Lower leg skin (tissue), 3 donors: Measurements from ENCODE around the gene TMC7.
A peak's percentile ranks its signal among the peaks of the same experiment; 100 is the strongest.

Experiments used
- POLR2A ChIP-seq, 2 donors: fragments of 450-650 bp; IDR thresholded peaks; one replicate each; pipeline ENCODE4 v1.6.1; 2016 to 2017; ENCODE audit warnings: antibody characterized with exemption in 2 of 2, mild to moderate bottlenecking in 1 of 2, moderate library complexity in 1 of 2
- TF ChIP-seq, protein P1 (sequence below), 3 donors: fragments of 450-650 bp; IDR thresholded peaks; one replicate each; pipeline ENCODE4 v1.5.1; 2016; ENCODE audit warnings: antibody characterized with exemption in 3 of 3, mild to moderate bottlenecking in 3 of 3, moderate library complexity in 2 of 3

DNA sequence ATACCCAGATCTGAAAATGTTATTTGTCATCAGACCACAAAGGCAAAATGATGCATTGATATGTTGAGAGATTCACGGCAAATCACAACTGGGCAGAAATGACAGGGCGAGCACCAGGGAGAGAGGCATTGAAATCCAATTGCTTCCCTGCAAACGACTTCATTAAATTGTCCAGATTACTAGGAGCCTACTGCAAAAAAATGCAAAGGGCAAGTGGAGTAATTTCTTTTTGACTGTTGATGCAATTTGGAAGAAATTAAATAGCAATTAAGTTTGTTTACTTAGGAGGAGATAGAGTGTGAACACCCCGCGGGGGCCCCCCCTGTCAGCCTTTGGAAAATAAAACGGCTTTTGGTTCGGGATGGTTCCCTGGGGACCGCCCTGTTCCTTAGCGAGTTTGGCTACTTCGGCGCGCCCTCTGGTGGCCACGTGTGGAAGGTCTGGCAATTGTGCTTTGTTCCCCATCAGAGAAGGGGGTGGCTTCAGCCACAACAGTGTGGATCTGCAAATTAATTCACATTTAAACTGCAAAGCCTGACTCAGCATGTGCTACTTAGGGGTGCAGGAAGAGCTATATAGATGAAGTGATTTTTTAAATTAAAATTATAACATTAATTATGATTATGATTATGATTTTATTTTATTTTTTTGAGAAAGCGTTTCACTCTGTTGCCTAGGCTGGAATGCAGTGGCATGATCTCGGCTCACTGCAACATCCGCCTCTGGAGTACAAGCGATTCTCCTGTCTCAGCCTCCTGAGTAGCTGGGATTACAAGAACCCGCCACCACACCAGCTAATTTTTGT, 14.5 kb upstream of the TMC7 start:
- TF ChIP-seq, protein P1, sequence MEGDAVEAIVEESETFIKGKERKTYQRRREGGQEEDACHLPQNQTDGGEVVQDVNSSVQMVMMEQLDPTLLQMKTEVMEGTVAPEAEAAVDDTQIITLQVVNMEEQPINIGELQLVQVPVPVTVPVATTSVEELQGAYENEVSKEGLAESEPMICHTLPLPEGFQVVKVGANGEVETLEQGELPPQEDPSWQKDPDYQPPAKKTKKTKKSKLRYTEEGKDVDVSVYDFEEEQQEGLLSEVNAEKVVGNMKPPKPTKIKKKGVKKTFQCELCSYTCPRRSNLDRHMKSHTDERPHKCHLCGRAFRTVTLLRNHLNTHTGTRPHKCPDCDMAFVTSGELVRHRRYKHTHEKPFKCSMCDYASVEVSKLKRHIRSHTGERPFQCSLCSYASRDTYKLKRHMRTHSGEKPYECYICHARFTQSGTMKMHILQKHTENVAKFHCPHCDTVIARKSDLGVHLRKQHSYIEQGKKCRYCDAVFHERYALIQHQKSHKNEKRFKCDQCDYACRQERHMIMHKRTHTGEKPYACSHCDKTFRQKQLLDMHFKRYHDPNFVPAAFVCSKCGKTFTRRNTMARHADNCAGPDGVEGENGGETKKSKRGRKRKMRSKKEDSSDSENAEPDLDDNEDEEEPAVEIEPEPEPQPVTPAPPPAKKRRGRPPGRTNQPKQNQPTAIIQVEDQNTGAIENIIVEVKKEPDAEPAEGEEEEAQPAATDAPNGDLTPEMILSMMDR (IDR thresholded peaks at IDR 0.05): peak in 1 of 3 donors; percentile 44
- no peak for TF ChIP-seq POLR2A (IDR thresholded peaks at IDR 0.05)
